Neural progenitor cell (in vitro differentiated cells): ENCODE measurements around the gene WNT9A. TPM values are rescaled to one million over a fixed set of nuclear protein-coding genes. Genes with fewer than 3 reads are reported as not detected.

Experiments
- DNase-seq: peaks from one replicate; pipeline ENCODE4 v3.0.0-alpha.2; 2016; ENCODE audit warnings: low spot score
- H2AFZ ChIP-seq: fragments of 200-600 bp; sonication (generic); replicated peaks from 2 replicates; pipeline ENCODE4 v1.6.1; 2016; ENCODE audit warnings: antibody characterized with exemption
- H3F3A ChIP-seq: fragments of 200-600 bp; sonication (generic); 2 replicates; pipeline ENCODE4 v1.6.1; 2016; ENCODE audit warnings: antibody characterized with exemption, low read depth
- H3K27ac ChIP-seq: fragments of 200-600 bp; sonication (generic); 2 replicates; pipeline ENCODE4 v1.5.1; 2016; ENCODE audit warnings: mild to moderate bottlenecking
- H3K27me3 ChIP-seq: fragments of 200-600 bp; sonication (generic); 2 replicates; pipeline ENCODE4 v1.6.1; 2016; ENCODE audit warnings: mild to moderate bottlenecking, moderate library complexity
- H3K36me3 ChIP-seq: fragments of 200-600 bp; sonication (generic); 2 replicates; pipeline ENCODE4 v1.5.1; 2016
- H3K4me1 ChIP-seq: fragments of 200-600 bp; sonication (generic); 2 replicates; pipeline ENCODE4 v1.6.1; 2016; ENCODE audit warnings: mixed run types
- H3K4me2 ChIP-seq: fragments of 200-600 bp; sonication (generic); 2 replicates; pipeline ENCODE4 v1.6.1; 2016
- H3K4me3 ChIP-seq: fragments of 200-600 bp; sonication (generic); 2 replicates; pipeline ENCODE4 v1.5.1; 2016
- H3K79me2 ChIP-seq: fragments of 200-600 bp; sonication (generic); 2 replicates; pipeline ENCODE4 v1.6.1; 2016; ENCODE audit warnings: low read depth
- H3K9ac ChIP-seq: fragments of 200-600 bp; sonication (generic); 2 replicates; pipeline ENCODE4 v1.6.1; 2016
- H3K9me3 ChIP-seq: fragments of 200-600 bp; sonication (generic); 2 replicates; pipeline ENCODE4 v1.5.1; 2016; ENCODE audit warnings: low read depth
- H4K20me1 ChIP-seq: fragments of 200-600 bp; sonication (generic); 2 replicates; pipeline ENCODE4 v1.6.1; 2016; ENCODE audit warnings: low read depth
- H3K27ac Mint-ChIP-seq: 3 replicates; pipeline ENCODE4 v1.8.0; 2021; ENCODE audit warnings: mixed read lengths
- H3K27me3 Mint-ChIP-seq: 2 replicates; pipeline ENCODE4 v1.8.0; 2022; ENCODE audit warnings: low read depth, mild to moderate bottlenecking, inconsistent platforms, moderate library complexity, mixed read lengths; ENCODE audit not compliant: insufficient read depth
- H3K36me3 Mint-ChIP-seq: 3 replicates; pipeline ENCODE4 v1.8.0; 2021; ENCODE audit warnings: mixed read lengths
- H3K4me1 Mint-ChIP-seq: 3 replicates; pipeline ENCODE4 v1.8.0; 2021; ENCODE audit warnings: mixed read lengths
- H3K4me3 Mint-ChIP-seq: 3 replicates; pipeline ENCODE4 v1.8.0; 2021; ENCODE audit warnings: mild to moderate bottlenecking, moderate library complexity, mixed read lengths
- H3K9me3 Mint-ChIP-seq: 3 replicates; pipeline ENCODE4 v1.8.0; 2020; ENCODE audit warnings: mixed read lengths
- EZH2 ChIP-seq: fragments of 200-600 bp; sonication (generic); IDR thresholded peaks from 2 replicates; pipeline ENCODE4 v1.6.1; 2017; ENCODE audit warnings: antibody characterized with exemption, mild to moderate bottlenecking, moderate library complexity
- EZH2phosphoT487 ChIP-seq: fragments of 200-600 bp; sonication (generic); IDR thresholded peaks from 2 replicates; pipeline ENCODE4 v1.6.1; 2017; ENCODE audit warnings: antibody characterized with exemption
- total RNA-seq: library from RNA; depleted of rRNA; stranded (reverse); fragments of >200 nt; gene quantifications from 2 replicates; pipeline ENCODE4 v1.2.3, GENCODE V29; 2015; ENCODE audit warnings: low replicate concordance
- TF ChIP-seq, protein P1 (sequence below): fragments of 200-600 bp; sonication (generic); IDR thresholded peaks from 2 replicates; pipeline ENCODE4 v1.5.1; 2017; ENCODE audit warnings: antibody characterized with exemption, mild to moderate bottlenecking

Gene WNT9A
- total RNA-seq, 1 donor from 2014 or later = 1.4 TPM

DNA sequence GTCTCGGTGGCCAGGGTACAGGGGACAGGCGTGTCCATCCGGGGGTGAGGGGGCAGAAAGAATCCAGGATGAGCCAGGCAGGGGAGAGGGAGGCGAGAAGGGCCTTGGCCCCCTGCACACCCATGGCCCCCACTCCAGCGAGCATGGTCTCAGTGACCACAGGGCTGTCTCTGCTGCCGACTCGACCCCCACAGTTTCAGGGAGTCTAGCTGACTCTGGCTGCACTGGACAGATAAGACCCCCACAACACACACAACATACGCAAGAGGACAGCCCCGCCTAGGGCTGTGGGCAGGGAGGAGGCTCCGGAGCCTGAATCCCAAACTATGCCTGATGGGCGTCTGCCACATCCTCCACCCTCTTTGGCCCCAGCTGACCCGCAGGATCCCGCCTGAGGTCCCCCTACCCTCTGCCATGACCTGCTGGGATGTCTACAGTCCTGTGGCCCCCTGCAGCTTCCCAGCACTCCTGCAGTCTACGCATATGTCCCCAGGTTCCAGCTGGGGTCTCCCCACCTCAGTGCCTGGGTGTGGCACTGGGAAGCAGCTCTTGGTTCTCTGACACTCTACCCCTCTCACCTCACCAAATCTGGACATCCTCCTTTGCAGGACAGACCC, 22.0 kb downstream of the WNT9A start:
- Histone ChIP-seq H3K4me2 (no peak overlapping the region), H3K36me3 (no peaks in the 10 kb centered on the region), H2AFZ (no peak overlapping the region), H3K4me3 (no peak overlapping the region), H3K27ac (no peak overlapping the region), H3K4me1 (peaks cover 28% of the 10 kb centered on the region), H3K27me3 (no peaks in the 10 kb centered on the region), H3F3A (peaks cover 17% of the 10 kb centered on the region), H3K79me2 (no peaks in the 10 kb centered on the region), H3K9ac (no peak overlapping the region), H3K9me3 (no peaks in the 10 kb centered on the region), H4K20me1 (peaks cover 12% of the 10 kb centered on the region)
- Mint-ChIP-seq H3K9me3 (no peaks in the 10 kb centered on the region), H3K4me1 (peaks cover 19% of the 10 kb centered on the region), H3K4me3 (peak overlapping the region; percentile 33), H3K27ac (peak overlapping the region; percentile 21), H3K36me3 (no peaks in the 10 kb centered on the region), H3K27me3 (peaks cover 9% of the 10 kb centered on the region)
- no peak for DNase-seq
- TF ChIP-seq EZH2phosphoT487 = no peak
- TF ChIP-seq, protein P1, sequence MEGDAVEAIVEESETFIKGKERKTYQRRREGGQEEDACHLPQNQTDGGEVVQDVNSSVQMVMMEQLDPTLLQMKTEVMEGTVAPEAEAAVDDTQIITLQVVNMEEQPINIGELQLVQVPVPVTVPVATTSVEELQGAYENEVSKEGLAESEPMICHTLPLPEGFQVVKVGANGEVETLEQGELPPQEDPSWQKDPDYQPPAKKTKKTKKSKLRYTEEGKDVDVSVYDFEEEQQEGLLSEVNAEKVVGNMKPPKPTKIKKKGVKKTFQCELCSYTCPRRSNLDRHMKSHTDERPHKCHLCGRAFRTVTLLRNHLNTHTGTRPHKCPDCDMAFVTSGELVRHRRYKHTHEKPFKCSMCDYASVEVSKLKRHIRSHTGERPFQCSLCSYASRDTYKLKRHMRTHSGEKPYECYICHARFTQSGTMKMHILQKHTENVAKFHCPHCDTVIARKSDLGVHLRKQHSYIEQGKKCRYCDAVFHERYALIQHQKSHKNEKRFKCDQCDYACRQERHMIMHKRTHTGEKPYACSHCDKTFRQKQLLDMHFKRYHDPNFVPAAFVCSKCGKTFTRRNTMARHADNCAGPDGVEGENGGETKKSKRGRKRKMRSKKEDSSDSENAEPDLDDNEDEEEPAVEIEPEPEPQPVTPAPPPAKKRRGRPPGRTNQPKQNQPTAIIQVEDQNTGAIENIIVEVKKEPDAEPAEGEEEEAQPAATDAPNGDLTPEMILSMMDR = no peak
- no peak for TF ChIP-seq EZH2

DNA sequence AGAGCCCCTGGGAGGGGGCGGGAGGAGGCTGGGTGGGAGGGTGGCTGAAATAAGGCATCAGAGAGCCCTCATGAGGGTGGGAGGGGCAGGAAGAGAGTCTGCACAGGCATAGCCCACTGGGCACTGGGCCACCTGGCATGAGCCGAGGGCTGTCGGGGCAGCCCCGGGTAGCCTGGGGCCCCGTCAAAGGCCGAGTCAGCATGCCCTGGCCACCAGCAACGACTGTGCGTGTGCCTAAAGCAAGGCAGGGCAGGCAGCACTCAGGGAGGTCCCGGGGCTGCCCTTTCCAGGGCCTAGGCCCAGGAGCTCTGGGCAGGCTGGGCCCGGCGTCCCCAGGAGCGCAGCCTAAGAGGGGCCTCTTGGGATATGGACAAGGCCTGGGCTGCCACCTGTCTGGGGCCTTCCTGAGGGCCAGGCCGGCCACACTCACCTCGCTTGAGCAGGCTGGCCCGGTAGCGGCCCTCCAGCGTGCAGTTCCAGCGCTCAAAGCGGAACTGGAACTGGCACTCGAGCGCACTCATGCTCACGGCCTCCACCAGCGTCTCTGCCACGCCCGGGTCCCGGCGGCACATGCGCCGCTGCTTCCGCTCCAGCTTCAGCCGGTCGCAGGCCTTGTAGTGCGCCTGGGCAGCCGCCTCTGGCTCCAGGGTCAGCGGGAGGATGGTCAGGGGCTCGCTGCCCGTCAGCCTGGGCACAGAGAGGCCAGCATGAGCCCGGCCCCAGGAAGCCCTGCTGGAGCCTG, 22.7 kb downstream of the WNT9A start:
- Histone ChIP-seq H3K4me2 (no peak overlapping the region), H4K20me1 (peaks cover 12% of the 10 kb centered on the region), H3F3A (peaks cover 17% of the 10 kb centered on the region), H2AFZ (no peak overlapping the region), H3K4me3 (no peak overlapping the region), H3K4me1 (peaks cover 34% of the 10 kb centered on the region), H3K27me3 (no peaks in the 10 kb centered on the region), H3K9me3 (no peaks in the 10 kb centered on the region), H3K27ac (no peak overlapping the region), H3K36me3 (no peaks in the 10 kb centered on the region), H3K9ac (no peak overlapping the region), H3K79me2 (no peaks in the 10 kb centered on the region)
- no peak for TF ChIP-seq EZH2
- TF ChIP-seq, protein P1 = no peak
- no peak for TF ChIP-seq EZH2phosphoT487
- Mint-ChIP-seq H3K27ac (no peak overlapping the region), H3K4me3 (no peak overlapping the region), H3K4me1 (peaks cover 19% of the 10 kb centered on the region), H3K27me3 (peaks cover 11% of the 10 kb centered on the region), H3K36me3 (no peaks in the 10 kb centered on the region), H3K9me3 (no peaks in the 10 kb centered on the region)
- no peak for DNase-seq

DNA sequence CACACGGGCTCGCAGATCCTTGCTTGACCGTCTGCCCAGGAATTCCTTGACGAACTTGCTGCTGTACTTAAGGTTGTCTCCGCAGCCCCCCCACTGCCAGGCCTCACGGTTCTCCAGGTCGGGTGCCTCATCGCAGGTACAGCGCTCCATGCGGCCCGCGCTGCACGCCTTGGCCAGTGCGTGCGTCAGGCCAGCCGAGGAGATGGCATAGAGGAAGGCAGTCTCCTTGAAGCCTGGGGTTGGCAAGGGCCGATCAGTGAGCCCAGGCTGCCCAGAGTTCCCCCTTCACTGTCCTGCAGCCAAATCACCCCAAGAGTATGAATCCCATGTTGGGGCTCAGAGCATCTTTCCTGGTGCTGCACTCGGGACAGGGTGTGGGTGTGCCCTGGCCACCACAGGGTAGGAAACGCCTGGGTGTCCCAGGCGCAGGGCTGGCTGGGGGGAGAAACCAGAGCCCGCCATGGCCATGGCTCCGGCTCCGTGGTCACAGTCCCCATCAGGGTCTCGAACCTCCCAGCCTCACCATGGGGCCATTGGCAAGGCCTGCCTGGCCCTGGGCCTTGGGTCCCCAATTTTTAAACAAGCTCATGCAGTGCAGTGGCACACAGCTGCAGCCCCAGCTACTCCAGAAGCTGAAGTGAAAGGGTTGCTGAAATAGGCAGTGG, 23.4 kb downstream of the WNT9A start:
- no peak for DNase-seq
- Histone ChIP-seq H4K20me1 (peaks cover 12% of the 10 kb centered on the region), H3K4me2 (no peak overlapping the region), H3K27me3 (no peaks in the 10 kb centered on the region), H3K27ac (no peak overlapping the region), H2AFZ (no peak overlapping the region), H3K36me3 (no peaks in the 10 kb centered on the region), H3K4me1 (peaks cover 39% of the 10 kb centered on the region), H3K79me2 (no peaks in the 10 kb centered on the region), H3K4me3 (no peak overlapping the region), H3K9ac (no peak overlapping the region), H3F3A (peaks cover 17% of the 10 kb centered on the region), H3K9me3 (no peaks in the 10 kb centered on the region)
- H3K4me1 Mint-ChIP-seq = peaks cover 24% of the 10 kb centered on the region
- TF ChIP-seq EZH2 (no peak), EZH2phosphoT487 (no peak)
- TF ChIP-seq, protein P1 = no peak
- no peaks in the 10 kb centered on the region for H3K9me3 Mint-ChIP-seq
- H3K4me3 Mint-ChIP-seq = no peak overlapping the region
- H3K27ac Mint-ChIP-seq = no peak overlapping the region
- H3K27me3 Mint-ChIP-seq = peaks cover 10% of the 10 kb centered on the region
- H3K36me3 Mint-ChIP-seq = no peaks in the 10 kb centered on the region
